Measurements from ENCODE around the gene SLAMF6.
"Not testable (repeated sequence)": the region's sequence is repeated elsewhere in the genome, so short reads cannot be mapped to it uniquely, and the experiment has no call there.

SLAMF6 gene

DNA sequence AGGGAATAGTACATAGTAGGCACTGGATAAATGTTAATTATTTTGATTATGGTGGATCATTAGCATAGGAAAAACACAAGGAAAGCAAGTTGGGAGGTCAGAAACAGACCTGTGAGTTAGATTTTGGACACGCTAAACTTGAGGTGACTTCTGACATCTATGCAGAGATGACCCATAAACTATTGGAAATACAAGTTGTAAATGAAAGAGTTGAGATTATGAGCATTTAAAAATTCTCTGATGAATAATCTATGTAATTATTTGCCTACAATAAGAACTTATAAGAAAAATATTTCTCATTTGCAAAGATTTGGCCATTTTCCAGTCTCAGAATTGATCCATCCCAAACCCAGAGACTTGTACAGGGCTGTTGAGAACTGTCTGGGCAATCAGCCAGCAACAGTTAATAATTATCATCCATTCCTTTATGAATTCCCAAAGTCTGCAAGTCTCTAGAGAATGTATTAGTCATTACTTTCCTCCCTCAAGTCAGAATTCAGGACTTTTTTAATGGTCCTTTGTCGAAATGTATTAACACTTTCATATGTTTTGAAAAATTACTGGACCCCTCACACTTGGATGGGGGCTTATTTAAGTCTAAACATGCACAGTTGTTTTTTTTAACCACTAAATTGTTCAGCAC lies 19.4 kb upstream of the SLAMF6 start:
- DNase-seq (ENCODE audit: low read depth in 2 of 2): no peak

DNA sequence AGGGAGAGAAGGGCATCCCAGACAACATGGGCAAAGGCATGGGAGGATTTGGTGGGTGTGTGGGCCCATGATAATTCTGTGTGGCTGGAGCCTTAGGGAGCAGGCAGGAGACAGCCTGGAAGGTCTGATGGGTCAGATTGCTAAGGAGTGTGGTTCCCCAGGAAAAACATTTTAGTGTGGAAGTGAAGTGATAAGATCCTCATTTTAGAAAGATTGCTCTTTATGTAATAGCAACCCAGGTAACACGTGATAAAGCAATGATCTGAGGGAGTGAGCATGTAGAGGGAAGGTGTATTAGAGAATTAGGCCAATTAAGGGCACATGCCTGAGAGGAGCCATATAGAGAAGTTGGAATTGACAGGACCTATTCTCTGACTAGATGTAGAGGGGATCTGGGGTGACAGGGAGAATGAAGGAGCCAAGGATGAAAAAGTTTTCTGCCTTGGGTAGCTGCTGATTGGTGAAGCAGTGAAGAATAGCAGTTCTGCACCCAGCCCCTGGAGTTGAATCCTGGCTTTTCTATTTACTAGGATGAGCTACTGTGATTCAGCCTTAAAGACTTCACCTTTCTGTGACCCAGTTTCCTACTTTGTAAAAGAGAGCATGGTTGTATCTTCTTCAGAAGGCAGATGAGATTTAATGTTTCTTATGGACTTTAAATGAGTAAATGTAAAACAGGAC lies 18.7 kb upstream of the SLAMF6 start:
- no peak for DNase-seq (ENCODE audit: low read depth in 2 of 2)

DNA sequence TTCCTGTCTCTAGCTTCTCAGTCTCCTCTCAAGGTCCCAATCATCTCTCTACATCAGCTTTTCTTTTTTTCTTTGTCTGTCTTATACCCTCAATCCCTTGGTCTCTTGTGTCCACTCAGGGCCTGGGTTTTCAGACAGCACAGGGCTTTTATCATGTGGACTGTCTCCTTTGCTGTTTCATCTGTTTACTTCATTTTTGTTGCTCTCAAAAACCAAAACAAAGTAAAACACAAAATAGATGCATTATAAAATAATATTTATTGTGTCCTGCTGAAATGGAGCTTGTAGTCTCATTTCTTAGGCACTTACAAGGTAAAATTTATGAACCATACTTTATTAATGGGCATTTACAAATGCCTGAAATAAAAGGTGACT lies 17.8 kb upstream of the SLAMF6 start:
- no peak for DNase-seq (ENCODE audit: low read depth in 2 of 2)

DNA sequence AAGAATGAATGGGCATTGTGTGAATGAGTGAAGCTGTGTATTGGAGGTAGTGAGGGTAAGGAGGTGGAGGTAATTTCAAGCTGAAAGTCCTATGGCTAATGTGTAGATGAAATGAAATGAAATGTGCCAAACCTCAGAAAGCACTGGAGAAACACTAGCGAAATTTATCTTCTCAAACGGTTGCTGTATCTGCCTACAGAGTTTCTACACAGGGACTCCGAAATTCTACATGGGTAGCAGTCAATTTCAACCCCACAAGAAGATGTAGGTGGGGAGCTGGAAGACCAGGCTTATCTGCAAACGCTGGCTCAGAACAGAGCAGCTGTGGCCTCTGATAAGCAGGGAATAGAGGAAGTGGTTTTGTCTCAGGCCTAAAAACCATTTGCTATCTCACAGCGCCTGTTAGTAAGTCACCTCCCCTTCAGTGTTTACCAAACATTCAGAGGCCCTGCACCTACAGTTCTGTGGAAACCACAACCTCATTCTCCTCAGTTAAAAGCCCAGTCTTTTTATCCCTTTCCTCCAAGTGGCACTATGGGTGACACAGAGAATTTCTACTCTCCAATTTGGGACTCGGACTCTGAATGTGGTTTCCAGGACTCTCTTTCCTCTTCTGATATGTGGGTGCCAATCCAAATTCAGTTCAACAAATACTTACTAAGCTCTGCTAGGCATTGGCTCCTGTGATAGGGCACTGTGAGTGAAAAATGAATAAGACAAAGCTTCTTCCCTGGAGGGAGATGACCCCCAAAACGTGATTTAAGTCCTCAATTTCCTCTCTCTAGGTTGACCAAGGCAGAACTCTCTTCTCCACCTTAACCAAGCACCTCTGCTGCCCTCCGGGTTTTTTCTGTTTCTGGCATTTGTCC lies 17.2 kb upstream of the SLAMF6 start:
- peak; percentile 16 to 28 for DNase-seq (ENCODE audit: low read depth in 2 of 2)

DNA sequence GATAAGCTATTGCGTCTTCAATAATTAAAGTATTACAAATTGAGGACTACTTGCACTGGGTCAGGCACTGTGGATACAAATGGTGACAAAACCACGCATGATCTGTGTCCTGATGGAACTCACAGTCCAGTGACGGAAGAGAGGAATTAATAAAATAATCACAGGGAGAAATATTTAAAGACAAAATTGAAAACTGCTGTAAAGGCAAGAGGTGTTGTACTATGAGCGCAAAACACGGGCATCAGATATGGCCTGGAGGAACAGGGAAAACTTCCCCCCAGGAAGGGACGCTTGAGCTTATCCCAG lies 16.6 kb upstream of the SLAMF6 start:
- DNase-seq (ENCODE audit: low read depth in 2 of 2): no peak

DNA sequence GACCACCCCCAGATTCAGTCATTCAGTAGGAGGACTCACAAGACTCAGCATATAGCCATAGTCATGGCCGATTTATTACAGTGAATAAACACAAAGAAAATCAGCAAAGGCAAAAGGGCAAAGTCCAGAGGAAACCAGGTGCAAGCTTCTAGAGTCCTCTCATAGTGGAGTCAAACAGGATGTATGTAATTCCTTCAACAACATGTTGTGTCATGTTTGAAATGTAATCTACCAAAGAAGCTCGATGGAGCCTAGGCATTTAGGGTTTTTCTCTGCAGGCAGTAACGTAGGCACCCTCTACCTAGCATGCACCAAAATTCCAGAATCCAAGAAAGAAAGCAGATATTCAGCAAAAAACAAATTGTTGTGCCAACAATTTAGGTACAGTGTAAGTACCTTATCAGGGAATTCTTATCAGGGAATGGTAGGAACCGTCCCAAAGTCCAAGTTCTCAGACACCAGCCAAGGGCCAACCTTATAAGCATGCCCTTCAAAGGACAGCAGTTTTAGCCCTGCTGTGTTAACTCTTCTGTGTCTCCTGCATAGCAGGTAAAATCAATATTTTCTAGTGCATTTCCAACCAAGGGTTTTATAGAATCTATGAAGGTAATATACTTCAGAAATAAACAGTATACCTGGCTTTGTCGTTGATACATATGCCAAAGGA lies 16.1 kb upstream of the SLAMF6 start:
- DNase-seq (ENCODE audit: low read depth in 2 of 2): no peak

DNA sequence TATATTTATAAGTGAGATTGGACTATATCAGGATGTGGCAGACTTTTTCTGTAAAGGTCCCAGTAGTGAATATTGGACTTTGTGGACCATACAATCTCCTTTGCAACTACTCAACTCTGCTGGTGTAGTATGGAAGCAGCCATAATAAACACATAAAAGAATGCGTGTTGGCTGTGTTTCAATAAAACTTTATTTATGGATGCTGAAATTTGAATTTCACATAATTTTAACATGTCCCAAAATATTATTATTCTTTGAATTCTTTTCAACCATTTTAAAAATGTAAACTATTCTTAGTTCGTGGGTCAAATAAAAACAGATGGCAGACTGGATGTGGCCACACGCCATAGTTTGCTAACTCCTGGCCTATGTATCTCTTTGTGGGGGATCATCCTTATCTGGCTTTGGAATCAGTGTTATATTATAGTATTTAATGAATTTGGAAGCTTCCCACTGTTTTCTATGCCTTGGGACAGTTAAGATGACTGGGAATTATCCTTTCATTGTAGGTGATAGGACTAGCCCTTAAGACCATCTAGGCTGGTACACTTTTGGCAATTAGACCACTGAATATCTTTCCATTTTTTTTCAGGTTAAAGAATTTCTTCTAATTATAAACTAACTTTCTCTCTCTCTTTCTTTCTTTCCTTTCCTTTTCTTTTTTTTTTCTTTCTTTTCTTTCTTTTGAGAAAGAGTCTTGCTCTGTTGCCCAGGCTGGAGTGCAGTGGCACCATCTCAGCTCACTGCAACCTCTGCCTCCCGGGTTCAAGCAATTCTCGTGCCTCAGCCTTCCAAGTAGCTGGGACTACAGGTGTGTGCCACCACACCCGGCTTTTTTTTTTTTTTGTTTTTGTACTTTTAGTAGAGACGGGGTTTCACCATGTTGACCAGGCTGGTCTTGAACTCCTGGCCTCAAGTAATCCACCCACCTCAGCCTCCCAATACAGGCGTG lies 14.9 kb upstream of the SLAMF6 start:
- no peak for DNase-seq (ENCODE audit: low read depth in 2 of 2)

DNA sequence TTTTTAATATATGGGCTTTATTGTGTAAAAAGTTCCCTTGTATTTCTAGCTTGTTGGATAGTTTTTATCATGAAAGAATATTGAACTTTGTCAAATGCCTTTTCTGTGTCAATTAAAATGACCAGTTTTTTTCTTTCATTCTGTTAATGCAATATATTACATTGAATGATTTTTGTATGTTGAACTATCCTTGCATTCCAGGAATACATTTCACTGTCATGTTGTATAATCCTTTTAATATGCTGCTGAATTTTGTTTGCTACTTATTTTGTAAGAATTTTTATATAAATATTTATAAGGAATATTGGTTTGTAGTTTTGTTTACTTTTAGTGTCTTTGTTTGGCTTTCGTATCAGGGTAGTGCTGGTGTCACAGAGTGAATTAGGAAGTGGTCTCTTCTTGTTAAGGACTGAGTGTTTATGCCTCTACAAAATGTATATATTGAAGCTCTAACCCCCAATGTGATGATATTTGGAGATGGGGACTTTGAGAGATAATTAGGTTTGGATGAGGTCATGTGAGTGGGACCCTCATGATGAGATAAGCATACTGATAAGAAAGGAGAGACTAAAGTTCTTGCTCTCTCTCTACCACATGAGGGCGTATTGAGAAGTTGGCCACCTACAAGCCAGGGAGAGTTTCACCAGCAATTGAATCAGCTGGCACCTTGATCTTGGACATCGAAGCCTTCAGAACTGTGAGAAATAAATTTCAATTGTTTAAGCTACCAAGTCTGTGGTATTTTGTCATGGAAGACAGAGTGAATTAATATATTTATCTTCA lies 12.0 kb upstream of the SLAMF6 start:
- DNase-seq (ENCODE audit: low read depth in 2 of 2): no peak

DNA sequence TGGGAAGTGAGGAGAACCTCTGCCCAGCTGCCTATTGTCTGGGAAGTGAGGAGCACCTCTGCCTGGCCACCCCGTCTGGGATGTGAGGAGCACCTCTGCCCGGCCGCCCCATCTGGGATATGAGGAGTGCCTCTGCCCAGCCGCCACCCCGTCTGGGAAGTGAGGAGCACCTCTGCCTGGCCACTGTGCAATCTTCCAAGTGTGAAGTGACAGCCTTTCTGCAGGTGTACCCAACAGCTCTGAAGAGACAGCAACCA lies 9.4 kb upstream of the SLAMF6 start:
- DNase-seq (ENCODE audit: low read depth in 2 of 2): not testable (repeated sequence)

DNA sequence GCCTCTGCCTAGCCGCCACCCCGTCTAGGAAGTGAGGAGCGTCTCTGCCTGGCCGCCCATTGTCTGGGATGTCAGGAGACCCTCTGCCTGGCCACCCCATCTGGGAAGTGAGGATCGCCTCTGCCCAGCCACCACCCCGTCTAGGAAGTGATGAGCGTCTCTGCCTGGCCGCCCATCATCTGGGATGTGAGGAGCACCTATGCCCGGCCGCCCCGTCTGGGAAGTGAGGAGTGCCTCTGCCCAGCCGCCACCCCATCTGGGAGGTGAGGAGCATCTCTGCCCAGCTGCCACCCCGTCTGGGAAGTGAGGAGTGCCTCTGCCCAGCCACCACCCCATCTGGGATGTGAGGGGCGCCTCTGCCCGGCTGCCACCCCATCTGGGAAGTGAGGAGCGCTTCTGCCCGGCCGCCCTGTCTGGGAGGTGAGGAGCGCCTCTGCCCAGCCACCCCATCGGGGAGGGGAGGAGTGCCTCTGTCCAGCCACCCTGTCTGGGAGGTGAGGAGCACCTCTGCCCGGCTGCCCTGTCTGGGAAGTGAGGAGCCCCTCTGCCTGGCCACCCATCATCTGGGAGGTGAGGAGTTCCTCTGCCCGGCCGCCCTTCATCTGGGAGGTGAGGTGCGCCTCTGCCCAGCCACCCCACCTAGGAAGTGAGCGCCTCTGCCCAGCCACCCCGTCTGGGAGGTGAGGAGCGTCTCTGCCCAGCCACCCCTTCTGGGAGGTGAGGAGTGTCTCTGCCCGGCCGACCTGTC lies 8.9 kb upstream of the SLAMF6 start:
- not testable (repeated sequence) for DNase-seq (ENCODE audit: low read depth in 2 of 2)

DNA sequence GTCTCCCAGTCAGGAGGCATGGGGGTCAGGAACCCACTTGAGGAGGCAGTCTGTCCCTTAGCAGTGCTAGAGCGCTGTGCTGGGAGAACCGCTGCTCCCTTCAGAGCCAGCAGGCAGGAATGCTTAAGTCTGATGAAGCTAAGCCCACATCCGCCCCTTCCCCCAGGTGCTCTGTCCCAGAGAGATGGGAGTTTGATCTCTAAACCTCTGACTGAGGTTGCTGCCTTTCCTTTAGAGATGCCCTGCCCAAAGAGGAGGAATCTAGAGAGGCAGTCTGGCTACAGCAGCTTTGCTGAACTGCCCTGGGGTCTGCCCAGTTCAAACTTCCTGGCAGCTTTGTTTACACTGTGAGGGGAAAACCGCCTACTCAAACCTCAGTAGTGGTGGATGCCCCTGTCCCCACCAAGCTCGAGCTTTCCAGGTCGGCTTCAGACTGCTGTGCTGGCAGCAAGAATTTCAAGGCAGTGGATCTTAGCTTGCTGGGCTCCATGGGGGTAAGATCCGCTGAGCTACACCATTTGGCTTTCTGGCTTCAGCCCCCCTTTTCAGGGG lies 6.4 kb upstream of the SLAMF6 start:
- not testable (repeated sequence) for DNase-seq (ENCODE audit: low read depth in 2 of 2)

DNA sequence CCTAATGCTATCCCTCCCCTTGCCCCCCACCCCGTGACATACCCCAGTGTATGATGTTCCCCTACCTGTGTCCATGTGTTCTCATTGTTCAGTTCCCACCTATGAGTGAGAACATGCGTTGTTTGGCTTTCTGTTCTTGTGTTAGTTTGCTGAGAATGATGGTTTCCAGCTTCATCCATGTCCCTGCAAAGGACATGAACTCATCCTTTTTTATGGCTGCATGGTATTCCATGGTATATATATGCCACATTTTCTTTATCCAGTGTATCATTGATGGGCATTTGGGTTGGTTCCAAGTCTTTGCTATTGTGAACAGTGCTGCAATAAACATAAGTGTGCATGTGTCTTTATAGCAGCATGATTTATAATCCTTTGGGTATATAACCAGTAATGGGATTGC lies 734 bp upstream of the SLAMF6 start:
- DNase-seq (ENCODE audit: low read depth in 2 of 2): not testable (repeated sequence)

DNA sequence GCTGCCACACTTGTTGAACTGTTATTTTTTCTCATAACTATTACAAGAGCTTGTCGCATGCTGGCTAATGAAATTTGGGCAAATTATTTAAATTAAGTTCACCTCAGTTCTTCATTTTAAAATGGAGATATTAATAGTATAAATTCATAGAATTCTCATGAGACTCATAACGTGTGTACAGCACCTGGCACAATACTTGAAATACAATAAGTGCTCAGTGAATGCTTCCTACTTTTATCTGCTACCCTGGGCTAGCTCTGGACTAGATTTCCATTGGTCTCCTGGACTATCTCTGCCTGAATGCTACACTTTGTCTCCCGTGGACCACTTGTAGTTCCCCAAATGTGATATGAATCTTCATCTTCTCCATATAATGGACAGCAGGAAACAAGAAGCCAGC lies 919 bp downstream of the SLAMF6 start:
- DNase-seq (ENCODE audit: low read depth in 2 of 2): no peak

DNA sequence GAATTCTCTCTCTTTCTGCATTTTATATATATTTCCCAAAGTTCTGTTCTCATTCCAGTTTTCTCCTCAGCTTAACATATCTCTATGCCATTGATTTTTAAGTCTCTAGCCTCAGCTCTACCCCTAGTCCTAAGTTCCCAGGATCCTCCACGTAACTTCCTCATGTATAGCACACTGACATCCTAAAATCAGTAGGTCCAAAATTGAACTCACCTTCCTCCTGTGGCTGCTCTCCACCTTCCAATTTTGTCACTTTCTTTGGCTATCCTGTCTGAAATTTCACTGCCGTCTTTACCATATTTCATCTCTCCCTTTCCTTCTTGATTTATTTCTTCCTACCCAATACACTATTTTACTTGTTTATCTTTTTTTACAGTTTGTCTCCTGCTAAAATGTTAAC lies 1.5 kb downstream of the SLAMF6 start:
- no peak for DNase-seq (ENCODE audit: low read depth in 2 of 2)

DNA sequence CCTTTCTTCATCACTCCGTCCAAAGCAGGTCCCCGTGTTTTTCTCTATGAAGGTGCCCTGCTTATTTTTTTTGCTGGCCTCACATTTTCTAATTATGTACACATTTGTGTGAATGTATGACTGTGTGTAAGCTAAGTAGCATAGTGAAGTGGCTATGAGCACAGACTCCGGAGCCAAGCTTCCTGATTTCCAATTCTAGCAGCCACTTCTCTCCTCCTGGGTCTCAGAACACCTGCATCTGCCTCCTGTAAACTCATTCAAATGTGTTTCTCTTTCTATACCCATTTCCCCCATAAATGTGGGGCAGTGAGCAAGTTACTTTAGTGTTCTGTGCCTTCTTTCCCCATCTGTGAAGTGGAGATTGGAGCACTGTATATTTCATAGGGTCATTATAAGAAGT lies 2.1 kb downstream of the SLAMF6 start:
- no peak for DNase-seq (ENCODE audit: low read depth in 2 of 2)

DNA sequence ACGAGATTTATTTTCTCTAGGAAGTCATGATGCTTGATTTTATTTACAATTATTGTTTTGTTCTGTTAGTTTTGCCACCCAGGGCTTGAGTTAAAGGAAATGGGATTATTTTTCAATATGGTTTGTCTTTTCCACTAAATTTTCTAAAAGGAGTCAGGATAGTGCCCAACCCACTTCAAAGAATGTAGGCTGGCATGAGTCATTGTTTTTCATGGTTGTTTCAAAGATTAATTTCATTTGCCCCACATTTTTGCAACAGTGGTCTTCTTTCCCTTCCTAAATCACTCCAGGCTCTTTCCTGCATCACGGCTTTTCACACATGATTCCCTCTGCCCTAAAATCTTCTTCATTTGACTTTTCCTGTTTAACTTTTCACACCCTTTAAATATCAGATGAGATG lies 2.5 kb downstream of the SLAMF6 start:
- DNase-seq (ENCODE audit: low read depth in 2 of 2): no peak

DNA sequence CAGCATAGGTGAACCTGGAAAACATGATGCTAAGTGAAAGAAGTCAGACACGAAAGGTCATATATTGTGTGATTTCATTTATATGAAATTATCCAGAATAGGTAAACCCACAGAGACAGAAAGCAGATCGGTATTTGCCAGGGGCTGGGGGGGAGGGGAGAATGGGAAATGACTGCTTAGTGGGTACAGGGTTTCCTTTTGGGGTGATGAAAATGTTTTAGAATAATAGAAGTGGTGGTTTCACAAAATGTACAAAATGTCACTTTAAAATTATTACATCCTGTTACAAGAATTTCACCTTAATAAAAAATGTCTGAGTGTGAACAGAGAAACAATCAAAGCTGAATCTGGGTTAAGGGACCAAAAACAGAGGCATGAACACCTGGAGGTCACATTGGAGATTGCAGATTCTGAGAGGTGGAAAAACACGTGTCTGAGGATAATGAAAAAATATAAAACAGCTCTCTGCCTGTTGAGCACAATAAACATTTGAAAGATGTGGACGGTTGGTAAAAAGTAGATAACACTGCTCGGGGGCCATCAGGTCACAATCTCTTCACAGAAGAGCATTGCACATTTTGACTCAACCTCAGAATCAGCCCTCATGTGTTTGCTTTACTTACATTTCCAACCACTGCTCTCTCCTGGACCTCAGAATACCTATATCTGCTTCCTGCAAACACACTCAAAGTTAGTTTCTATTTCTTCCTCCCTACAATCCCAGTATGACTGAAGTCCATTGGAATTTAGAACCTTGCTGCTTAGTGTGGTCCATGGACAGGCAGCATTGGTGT lies 3.2 kb downstream of the SLAMF6 start:
- DNase-seq (ENCODE audit: low read depth in 2 of 2): no peak

DNA sequence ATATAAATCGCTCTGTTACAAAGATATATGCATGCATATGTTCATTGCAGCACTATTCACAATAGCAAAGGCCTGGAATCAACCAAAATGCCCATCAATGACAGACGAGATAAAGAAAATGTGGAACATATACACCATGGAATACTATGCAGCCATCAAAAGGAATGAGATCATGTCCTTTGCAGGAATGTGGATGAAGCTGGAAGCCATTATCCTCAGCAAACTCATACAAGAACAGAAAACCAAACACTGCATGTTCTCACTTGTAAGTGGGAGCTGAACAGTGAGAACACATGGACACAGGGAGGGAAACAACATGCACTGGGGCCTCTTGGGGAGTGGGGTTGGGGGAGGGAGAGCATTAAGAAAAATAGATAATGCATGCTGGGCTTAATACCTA lies 5.5 kb downstream of the SLAMF6 start:
- DNase-seq (ENCODE audit: low read depth in 2 of 2): not testable (repeated sequence)

DNA sequence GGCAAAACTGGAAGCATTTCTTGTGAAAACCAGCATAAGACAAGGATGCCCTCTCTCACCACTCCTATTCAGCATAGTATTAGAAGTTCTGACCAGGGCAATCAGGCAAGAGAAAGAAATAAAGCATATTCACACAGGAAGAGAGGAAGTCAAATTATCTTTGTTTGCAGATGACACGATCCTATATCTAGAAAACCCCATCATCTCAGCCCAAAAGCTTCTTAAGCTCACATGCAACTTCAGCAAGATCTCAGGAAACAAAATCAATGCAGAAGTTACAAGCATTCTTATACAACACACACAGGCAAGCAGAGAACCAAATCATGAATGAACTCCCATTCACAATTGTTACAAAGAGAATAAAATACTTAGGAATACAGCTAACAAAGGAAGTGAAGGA lies 7.1 kb downstream of the SLAMF6 start:
- DNase-seq (ENCODE audit: low read depth in 2 of 2): not testable (repeated sequence)
